GM18870 (cell line): ENCODE data around the gene ALAD.

ENCODE experiments used
- ATAC-seq: cut with Tn5 transposase; IDR thresholded peaks from one replicate; pipeline ENCODE4 v1.9.1; 2021; ENCODE audit warnings: moderate library complexity; ENCODE audit not compliant: unreplicated experiment

ALAD gene

GRCh38 chr9:113350107-113350661 is 50.9 kb downstream of the ALAD start:
- no peak for ATAC-seq

- ATAC-seq, result no peak
These were observed 51.5 kb downstream of the ALAD start, which contains the start of gene BSPRY for GRCh38 chr9:113349445-113350094. TSS of gene BSPRY (plus strand) at chr9:113349541. CDS start at chr9:113349580, 39 bp downstream.

GRCh38 chr9:113349066-113349444 is 52.0 kb downstream of the ALAD start:
- ATAC-seq, result no peak

GRCh38 chr9:113348437-113348836 is 52.6 kb downstream of the ALAD start:
- no peak for ATAC-seq

GRCh38 chr9:113345671-113346070 is 55.4 kb downstream of the ALAD start:
- ATAC-seq, result no peak

- ATAC-seq, result no peak
These were observed 55.9 kb downstream of the ALAD start for GRCh38 chr9:113345190-113345589.

- no peak for ATAC-seq
These were observed 57.3 kb downstream of the ALAD start for GRCh38 chr9:113343732-113344231.

GRCh38 chr9:113341712-113342410 is 59.2 kb downstream of the ALAD start:
- ATAC-seq, result no peak

GRCh38 chr9:113340011-113340699 is 60.9 kb downstream of the ALAD start, which contains the start of gene WDR31:
TSS of gene WDR31 (minus strand) at chr9:113340275. CDS start at chr9:113332022, 8,253 bp downstream.
- ATAC-seq, result peak; percentile 87

GRCh38 chr9:113337714-113338113 is 63.4 kb downstream of the ALAD start:
- ATAC-seq, result no peak
